HG02973 (cell line): ENCODE data around the gene RCC2.

Source experiments
- ATAC-seq: cut with Tn5 transposase; IDR thresholded peaks from one replicate; pipeline ENCODE4 v1.9.1; 2021; ENCODE audit warnings: moderate library complexity; ENCODE audit not compliant: unreplicated experiment

The RCC2 gene

GRCh38 chr1:17447501-17447992 is 8.1 kb upstream of the RCC2 start:
- no peak for ATAC-seq

DNA sequence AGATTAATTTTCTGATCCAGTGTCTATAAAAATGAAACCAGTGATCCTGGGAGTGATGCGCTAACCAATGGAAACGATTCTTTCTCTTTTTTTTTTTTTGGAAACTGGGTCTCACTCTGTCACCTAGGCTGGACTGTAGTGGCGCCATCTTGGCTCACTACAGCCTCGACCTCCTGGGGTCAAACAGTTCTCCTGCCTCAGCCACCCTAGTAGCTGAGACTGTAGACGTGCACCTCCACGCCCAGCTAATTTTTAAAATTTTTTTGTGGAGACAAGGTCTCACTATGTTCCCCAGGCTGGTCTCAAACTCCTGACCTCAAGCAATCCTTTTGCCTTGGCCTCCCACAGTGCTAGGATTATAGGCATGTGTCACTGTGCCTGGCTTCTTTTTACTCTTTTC is 3.4 kb upstream of the RCC2 start:
- ATAC-seq = no peak

- ATAC-seq = no peak
These were observed 2.5 kb upstream of the RCC2 start for GRCh38 chr1:17441993-17442357.

GRCh38 chr1:17441265-17441992 is 2.0 kb upstream of the RCC2 start:
- no peak for ATAC-seq

DNA sequence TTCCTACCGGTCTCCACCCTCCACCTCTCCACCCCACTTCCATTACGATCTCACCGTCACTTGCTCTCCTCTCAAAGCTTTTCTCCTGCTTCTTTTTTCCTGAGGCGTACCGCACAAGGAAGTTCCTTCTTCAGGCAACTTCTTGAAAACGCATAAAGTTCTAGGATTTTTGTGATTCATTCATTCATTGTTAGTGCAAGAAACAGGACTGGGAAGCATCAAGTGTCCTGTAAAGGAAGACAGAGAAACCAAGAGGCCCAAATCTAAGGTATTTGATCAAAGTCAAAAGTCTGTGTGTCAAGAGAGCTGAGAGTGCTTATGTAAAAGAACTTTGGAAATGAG is 1.3 kb upstream of the RCC2 start:
- ATAC-seq = no peak

DNA sequence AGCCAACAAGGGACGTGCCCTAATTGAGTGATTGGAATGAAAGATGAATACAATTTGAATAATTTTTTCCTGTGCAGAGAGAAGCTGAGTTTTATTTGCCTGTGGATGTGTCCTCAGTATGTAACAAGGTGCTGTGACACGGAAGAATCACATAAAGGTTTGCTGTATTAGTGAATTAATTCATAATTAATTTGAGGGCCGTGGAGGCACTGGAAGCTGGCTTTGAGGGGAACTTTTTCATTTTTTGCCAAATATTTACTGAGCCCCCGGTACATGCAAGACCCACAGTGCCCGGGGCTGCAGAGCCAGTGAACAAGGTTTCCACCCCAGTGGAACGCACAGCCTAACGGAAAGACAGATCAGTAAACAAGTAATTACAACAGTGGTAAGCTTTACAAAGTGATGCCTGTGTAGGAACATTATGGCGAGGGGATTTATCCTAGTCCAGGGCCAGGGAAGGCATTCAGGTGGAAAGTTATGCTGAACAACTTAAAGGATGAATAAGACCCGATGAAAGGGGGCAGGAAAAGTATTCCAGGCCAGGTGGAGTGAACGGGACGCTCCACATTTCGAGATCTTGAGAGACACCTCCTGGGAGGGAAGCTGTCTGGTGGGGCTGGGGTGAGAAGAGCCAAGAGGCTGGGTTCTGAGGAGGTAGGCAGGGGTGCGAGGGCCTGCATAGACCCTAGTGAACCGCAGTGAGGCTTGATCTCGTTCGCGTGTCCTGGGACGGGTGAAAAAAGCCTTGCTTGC is 773 bp upstream of the RCC2 start:
- no peak for ATAC-seq

DNA sequence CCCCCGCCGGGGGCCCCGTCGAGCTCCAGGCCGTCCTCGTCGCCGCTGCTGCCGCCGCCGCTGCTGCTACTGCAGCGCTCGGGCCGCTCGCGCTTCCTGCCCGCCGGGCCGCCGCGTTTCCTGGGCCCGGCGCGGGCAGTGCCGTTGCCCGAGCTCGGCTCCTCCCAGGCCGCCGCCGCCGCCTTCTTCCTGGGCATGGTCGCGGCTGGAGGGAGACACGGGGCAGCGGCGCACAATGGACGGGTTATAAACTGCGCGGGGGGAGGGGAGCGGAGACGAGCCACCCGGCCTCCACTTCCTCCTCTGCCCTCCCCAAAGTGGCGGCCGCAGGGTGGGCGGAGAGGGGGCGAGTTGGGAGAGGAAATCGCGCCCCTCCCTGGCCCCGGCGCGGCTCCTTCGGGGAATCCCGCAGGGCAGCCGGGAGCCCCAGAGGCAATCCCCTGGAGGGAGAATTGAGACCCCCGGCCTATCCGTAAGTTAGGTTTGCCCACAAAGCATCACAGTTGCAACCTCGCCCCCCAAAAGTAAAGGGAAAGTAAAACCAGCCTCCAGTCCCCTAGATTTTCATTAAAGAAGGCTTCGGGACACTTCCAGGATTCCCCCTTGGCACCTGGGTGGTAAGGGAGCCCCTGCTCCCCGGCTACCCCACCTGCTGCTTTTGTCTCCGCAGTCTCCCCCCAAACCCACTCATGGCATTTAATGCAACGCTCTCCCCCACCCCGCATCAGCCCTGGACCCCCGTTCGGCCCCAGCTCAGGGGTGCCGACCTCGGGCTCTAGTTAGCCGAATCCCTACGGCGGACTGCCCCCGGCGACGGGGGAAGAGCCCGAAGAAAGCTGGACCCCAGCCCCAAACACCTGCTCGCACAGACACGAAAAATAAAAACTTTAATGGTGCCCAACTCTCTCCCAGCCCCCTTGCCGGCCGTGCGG is 893 bp downstream of the RCC2 start:
- ATAC-seq = no peak

- ATAC-seq = no peak
These were observed 1.7 kb downstream of the RCC2 start for GRCh38 chr1:17437580-17438317.

DNA sequence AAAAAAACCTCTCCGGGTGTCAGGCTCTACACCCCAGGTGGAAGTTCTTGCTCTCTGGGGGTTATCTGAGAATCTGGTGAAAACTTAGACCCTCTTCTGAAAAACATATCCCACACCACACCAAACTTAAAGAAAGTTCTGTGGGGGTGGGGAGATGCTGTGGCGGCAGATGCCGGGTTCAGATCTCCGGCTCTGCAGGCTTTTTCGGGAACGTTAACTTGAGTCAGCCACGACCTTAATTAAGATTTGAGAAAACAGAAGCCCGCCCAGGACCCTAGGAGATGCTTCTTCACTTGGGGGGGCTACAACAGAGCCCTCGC is 2.3 kb downstream of the RCC2 start:
- no peak for ATAC-seq

DNA sequence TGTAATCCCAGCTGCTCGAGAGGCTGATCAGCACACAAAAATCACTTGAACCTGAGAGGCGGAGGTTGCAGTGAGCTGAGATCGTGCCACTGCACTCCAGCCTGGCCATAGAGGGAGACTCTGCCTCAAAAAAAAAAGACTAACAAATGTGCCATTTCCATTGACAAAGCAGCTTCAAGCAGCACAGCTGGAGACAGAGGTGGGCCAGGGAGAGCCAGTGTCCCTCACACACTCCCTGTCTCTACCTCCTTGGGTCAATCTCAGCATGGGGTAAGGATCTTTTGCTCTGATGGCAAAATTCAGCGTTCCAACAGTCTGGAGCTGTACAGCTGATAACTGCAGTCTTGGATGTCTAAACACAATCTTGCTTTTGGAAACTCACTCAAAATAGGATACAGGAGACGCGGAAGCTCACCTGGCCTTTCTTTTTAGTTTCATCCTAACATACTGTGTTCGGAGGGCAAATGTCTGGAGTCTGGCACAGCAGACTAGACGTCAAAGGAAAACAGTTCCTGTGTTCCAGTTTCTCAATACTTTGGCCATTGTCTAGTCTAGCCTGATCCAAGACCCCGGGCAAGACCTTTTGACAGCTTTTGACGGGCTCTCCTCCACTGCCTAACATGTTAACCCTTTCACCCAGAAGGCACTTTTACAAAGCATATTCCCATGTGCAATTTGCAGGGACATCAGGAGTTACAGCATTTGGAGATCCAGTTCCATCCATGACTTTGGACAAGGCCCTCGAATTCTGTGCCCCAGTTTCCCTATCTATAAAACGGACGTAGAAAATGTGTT is 2.9 kb downstream of the RCC2 start:
- ATAC-seq = no peak

DNA sequence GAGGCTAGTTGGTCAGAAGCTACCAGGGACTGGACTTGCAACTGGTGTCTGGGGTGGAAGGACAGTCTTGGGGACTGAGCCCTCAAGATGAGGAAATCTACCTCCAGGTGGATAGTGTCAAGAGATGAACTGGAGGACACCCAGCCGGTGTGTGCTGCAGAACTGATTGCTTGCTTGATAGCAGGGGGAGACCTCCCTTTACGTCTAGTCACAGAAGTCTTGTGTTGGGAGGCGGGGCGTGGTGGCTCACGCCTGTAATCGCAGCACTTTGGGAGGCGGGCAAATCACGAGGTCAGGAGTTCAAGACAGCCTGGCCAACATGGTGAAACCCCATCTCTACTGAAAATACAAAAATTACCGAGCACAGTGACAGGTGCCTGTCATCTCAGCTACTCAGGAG is 4.9 kb downstream of the RCC2 start:
- no peak for ATAC-seq

- no peak for ATAC-seq
These were observed 5.5 kb downstream of the RCC2 start for GRCh38 chr1:17434016-17434415.

DNA sequence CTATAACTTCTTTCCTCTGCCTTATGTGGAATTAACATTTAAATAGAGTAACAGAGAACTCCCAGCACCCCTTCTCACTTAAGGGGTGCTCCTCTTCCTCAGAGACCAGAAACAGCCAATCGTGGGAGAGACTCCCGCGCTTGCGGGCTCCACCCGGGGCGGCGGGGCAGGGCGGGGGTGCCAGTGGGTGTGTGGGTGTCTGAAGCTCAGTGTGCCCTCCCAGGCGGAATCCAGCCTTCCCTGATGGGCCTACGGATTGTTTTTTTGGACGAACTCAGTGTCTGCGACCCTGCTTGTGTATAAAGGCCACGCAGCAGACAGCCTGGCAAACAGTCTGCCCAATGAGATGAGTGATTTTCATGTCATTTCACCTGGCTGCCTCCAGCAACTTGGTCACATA is 6.2 kb downstream of the RCC2 start:
- ATAC-seq = no peak

- no peak for ATAC-seq
These were observed 7.1 kb downstream of the RCC2 start for GRCh38 chr1:17432412-17432811.

GRCh38 chr1:17429183-17429582 is 10.3 kb downstream of the RCC2 start:
- no peak for ATAC-seq

DNA sequence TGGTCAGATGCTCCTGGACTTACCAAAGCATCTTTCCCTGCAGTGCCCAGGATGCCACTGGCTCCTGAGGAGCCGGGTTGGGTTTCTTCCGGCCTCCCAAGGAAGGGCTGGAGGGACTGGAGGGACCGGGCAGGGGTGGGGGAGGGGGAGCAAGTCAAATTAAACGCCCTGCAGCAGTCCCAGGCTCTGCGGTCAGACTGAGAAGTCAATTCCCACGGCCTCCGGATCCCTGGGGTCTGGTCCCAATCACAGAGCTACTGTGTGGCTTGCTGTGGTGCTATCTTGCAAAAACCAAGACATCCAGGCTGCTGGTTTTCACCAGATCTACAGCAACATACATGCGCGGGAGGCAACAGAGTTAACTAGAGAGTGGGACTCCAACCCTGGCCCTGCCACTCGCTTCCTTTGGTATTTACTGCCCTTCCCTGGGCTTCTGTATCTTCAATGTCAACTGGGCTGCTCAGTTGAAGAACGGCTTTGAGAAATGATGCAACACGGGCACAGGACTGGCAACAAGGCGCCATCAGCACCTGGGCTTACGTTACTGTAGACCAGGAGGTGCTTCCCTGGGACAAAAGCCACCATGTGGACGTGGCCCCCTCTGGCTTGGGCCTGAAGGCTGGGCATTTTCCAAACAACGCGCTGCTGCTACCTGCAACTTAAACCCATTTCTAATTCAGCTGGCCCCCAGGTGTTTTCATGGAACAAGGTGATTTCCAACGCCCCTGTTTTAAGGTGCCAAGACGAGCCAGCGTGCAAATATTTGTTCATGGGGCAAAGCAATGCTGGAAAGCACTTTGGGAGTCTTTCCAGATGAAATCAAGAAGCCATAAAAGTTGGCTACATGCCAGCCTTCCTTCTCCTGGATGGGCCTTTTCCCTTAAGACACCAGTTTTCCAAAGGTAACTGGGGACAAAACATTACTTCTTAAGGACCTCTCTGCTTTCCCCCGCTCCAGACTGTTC is 11.5 kb downstream of the RCC2 start:
- ATAC-seq = no peak

GRCh38 chr1:17425806-17426600 is 13.5 kb downstream of the RCC2 start:
- no peak for ATAC-seq

- ATAC-seq = no peak
These were observed 15.7 kb downstream of the RCC2 start for GRCh38 chr1:17423781-17424245.
